ENCODE measurements around the gene ASTL.

ASTL gene

DNA sequence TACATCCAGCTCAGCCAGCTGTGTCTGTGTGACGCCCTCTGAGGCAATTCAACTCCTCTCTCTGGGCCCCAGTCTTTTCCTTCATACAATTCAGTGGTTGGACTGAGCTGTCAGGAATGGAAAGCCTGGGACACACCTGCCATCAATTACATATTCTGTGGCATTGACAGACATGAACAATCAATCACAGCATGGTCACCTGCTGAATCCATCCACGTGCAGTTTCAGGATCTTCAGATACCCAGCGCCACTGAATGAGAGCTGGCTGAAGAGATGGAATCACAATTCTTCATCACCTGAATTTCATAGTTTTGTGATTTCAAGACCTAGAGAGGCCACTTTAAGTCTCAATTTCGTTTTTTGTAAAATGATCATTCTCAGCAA is 27.1 kb downstream of the ASTL start:
- H3K4me3 Mint-ChIP-seq = no peak overlapping the region
- peaks cover 6% of the 10 kb centered on the region for H3K36me3 Mint-ChIP-seq (ENCODE audit: low read depth)
- no peak overlapping the region for H3K27ac Mint-ChIP-seq
- H3K9me3 Mint-ChIP-seq = peaks cover 12% of the 10 kb centered on the region
- H3K4me1 Mint-ChIP-seq = peaks cover 36% of the 10 kb centered on the region
- peaks cover 38% of the 10 kb centered on the region for H3K27me3 Mint-ChIP-seq (ENCODE audit: low read depth, poor library complexity)
- DNase-seq = no peak
- TF ChIP-seq, protein P1, sequence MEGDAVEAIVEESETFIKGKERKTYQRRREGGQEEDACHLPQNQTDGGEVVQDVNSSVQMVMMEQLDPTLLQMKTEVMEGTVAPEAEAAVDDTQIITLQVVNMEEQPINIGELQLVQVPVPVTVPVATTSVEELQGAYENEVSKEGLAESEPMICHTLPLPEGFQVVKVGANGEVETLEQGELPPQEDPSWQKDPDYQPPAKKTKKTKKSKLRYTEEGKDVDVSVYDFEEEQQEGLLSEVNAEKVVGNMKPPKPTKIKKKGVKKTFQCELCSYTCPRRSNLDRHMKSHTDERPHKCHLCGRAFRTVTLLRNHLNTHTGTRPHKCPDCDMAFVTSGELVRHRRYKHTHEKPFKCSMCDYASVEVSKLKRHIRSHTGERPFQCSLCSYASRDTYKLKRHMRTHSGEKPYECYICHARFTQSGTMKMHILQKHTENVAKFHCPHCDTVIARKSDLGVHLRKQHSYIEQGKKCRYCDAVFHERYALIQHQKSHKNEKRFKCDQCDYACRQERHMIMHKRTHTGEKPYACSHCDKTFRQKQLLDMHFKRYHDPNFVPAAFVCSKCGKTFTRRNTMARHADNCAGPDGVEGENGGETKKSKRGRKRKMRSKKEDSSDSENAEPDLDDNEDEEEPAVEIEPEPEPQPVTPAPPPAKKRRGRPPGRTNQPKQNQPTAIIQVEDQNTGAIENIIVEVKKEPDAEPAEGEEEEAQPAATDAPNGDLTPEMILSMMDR (IDR thresholded peaks at IDR 0.05) = no peak

DNA sequence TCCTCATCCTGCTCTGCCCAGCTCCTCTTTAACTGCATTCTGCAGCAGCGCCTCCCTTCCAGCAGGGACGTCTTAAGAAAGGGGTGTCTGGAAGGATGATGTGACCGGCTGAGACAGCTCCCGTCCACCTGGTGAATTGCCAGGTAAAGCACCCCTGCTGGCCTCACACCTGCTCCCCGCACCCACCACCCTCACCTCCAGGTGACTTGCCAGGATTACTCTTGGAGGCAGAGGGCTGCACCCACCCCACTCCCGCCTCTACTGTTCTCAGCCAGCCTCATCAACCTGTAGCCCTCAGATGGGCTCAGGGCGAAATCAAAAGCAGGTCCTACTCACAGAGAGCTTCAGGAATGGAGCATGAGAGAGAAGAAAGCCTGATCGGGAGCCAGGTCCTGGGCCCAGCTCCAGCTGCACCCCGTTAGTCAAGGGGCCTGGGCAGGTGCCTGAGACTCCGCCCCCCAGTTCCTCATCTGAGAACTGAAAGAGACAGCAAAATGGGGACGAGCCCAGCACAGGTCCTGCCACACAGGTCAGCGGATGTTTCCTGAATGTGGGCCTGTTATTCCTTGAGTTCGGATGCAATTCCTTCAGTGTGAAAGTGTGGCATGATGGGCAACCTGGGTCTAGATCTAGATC is 27.6 kb downstream of the ASTL start:
- Mint-ChIP-seq H3K4me1 (peaks cover 35% of the 10 kb centered on the region), H3K9me3 (peaks cover 16% of the 10 kb centered on the region), H3K27me3 (ENCODE audit: low read depth, poor library complexity) (peaks cover 34% of the 10 kb centered on the region), H3K4me3 (no peak overlapping the region), H3K27ac (no peak overlapping the region), H3K36me3 (ENCODE audit: low read depth) (peaks cover 6% of the 10 kb centered on the region)
- TF ChIP-seq, protein P1 (IDR thresholded peaks at IDR 0.05) = no peak
- DNase-seq = no peak

DNA sequence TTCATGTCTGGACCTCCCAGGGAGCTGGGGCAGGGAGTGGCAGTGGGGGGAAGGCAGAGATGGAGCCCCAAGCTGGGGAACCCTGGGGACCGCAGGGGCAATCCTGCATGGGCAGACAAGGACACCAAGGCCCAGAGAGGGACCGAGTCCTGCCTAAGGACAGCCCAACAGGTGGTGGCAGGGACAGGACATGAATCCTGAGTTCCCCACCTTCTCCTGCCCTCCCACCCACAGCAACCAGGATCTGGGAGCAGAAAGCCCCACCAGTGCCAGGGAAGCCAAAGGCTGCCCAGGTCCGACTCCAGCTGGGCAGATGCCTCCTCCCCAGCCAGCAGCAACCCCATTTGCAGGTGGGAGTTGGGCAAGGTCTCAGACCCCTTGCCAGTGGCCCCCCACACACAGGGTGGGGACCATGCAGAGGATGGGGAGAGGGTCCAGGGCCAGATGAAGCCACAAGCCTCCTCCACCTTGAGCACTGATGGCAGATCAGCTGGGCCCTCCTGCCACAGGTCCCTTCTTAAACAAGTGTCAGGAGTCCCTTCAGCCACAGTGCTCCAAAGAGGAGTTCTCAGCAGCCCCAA is 28.3 kb downstream of the ASTL start:
- peaks cover 17% of the 10 kb centered on the region for H3K9me3 Mint-ChIP-seq
- DNase-seq = no peak

DNA sequence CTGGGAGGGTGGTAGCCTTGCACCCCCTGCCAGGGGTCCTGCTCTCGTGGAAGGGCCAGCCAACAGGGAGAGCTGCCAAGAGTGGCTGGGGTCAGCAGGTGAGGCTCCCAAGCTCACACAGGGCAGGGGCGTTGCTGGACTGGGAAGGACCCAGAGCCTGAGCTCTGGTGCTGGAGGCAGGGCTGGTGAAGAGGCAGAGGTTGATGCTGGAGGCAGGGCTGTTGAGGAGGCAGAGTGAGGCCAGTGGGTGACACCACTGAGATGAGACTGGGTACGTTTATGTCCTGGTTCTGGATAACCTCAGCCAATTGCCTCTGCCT is 29.0 kb downstream of the ASTL start:
- peak overlapping the region; percentile 87 for H3K27ac Mint-ChIP-seq
- no peaks in the 10 kb centered on the region for H3K36me3 Mint-ChIP-seq (ENCODE audit: low read depth)
- peaks cover 36% of the 10 kb centered on the region for H3K4me1 Mint-ChIP-seq
- H3K9me3 Mint-ChIP-seq = peaks cover 18% of the 10 kb centered on the region
- H3K27me3 Mint-ChIP-seq (ENCODE audit: low read depth, poor library complexity) = peaks cover 22% of the 10 kb centered on the region
- DNase-seq = no peak
- H3K4me3 Mint-ChIP-seq = peak overlapping the region; percentile 64
- TF ChIP-seq, protein P1 (IDR thresholded peaks at IDR 0.05) = no peak

More for the DNA sequence above, 28.3 kb downstream of the ASTL start:
- TF ChIP-seq, protein P1 (IDR thresholded peaks at IDR 0.05) = no peak
- H3K27ac Mint-ChIP-seq = no peak overlapping the region
- peaks cover 30% of the 10 kb centered on the region for H3K4me1 Mint-ChIP-seq
- no peaks in the 10 kb centered on the region for H3K36me3 Mint-ChIP-seq (ENCODE audit: low read depth)
- peaks cover 27% of the 10 kb centered on the region for H3K27me3 Mint-ChIP-seq (ENCODE audit: low read depth, poor library complexity)
- H3K4me3 Mint-ChIP-seq = no peak overlapping the region

DNA sequence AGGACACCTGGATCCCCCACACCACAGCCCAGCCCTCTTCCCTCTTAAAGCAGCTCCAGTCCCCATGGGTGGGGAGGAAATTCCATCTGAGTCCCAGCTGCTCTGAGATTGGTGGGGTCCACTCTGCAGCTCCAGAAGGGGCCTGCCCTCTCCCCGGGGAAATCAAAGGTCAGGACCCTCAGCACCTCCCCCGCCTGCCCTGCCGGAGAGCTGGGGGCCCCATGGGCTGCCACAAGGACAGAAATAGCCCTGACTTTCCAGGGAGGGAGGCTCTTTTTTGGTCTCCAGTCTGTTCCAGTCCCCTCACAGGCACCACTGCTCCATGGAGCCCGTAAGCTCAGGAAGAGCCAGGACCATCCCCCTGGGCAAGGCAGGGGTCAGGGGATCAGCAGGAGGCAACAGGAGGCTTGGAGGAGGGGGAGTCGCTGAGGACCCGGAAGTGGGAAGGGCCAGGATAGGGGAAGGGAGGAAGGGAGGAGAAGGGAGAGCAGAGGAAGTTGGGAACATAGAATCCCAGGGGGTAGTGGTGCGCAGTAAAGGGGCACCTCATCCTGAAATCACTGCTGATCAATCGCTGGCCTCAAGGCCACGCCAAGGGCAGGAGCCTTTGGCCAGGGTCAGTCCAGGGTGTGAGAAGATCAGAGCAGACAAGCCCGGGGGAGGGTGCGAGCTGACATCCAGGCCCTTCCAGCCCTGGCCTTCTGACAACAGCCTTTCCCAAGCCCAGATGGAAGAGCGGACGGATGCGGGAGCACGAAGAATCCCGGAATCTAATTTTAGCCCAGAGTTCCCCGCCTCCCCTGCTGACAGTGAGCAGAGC is 29.6 kb downstream of the ASTL start:
- TF ChIP-seq, protein P1 (IDR thresholded peaks at IDR 0.05) = no peak
- Mint-ChIP-seq H3K4me3 (peak overlapping the region; percentile 64), H3K27me3 (ENCODE audit: low read depth, poor library complexity) (peaks cover 16% of the 10 kb centered on the region), H3K9me3 (peaks cover 18% of the 10 kb centered on the region), H3K4me1 (peaks cover 40% of the 10 kb centered on the region), H3K36me3 (ENCODE audit: low read depth) (no peaks in the 10 kb centered on the region), H3K27ac (peak overlapping the region; percentile 87)
- peak; percentile 70 for DNase-seq

Data from nephron progenitor cell (in vitro differentiated cells).